OCI-M2 (cell line): Measurements from ENCODE around the gene NEIL3.
"Not testable (repeated sequence)": the region's sequence is repeated elsewhere in the genome, so short reads cannot be mapped to it uniquely, and the experiment has no call there.

ENCODE experiments used
- DNase-seq: peaks from one replicate; lab custom pipeline; 2025; ENCODE audit not compliant: unreplicated experiment; lab: John Stamatoyannopoulos, UW

The NEIL3 gene

DNA sequence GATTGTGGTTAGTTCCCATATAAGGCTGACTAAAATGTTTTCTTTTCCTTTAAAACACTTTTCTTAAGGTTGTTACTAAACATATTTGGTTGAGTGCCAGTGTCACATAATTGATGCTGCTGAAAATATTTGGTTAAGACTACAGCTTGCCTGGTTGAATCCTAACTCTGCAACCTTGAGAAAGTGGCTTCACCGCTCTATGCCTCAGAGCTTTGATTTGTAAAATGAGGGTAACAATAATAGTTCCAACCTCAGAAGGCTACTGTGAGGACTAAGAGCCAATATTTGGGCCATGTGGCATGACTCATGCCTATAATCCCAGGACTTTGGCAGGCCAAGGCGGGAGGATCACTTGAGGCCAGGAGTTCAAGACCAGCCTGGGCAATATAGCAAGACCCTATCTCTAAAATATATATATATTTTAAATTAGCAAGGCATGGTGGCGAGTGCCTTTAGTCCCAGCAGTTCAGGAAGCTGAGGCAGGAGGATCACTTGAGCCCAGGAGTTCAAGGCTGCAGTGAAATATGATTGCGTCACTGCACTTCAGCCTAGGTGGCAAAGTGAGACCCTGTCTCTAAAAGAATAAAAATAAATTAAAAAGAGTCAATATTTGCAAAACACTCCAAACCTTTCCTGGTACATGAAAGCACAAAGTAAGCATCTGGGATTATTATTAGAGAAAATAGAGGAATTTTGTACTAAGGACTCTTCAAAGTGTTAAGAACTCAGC lies 7.1 kb upstream of the NEIL3 start:
- DNase-seq = no peak

DNA sequence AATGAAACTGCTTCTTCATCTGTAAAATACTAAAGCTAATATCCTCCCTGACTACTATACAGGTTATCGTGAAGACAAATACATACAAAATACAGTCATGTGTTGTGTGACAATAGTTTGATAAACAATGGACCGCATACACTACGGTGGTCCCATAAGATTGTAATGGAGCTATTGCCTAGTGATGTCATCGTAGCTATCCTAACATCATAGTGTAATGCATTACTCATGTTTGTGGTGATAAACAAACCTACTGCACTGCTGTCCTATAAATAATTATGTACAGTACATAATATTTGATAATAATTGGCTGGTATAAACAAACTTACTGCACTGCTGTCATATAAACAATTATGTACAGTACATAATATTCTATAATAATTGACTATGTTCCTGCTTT lies 5.6 kb upstream of the NEIL3 start:
- DNase-seq = no peak

DNA sequence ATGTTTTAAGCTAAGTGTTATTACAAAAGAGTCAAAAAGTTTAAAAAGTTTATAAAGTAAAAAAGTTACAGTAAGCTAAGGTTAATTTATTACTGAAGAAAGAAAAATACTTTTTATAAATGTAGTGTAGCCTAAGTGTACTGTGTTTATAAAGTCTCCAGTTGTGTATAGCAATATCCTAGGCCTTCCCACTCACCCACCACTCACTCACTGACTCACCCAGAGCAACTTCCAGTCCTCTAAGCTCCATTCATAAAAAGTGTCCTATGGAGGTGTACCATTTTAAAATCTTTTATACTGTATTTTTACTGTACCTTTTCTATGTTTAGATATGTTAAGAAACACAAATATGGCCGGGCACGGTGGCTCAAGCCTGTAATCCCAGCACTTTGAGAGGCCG lies 4.8 kb upstream of the NEIL3 start:
- DNase-seq = not testable (repeated sequence)

- no peak for DNase-seq
Observed at GRCh38 chr4:177308125-177308524, 1.5 kb upstream of the NEIL3 start.

- DNase-seq = no peak
Observed at GRCh38 chr4:177308847-177309521, 690 bp upstream of the NEIL3 start.

DNA sequence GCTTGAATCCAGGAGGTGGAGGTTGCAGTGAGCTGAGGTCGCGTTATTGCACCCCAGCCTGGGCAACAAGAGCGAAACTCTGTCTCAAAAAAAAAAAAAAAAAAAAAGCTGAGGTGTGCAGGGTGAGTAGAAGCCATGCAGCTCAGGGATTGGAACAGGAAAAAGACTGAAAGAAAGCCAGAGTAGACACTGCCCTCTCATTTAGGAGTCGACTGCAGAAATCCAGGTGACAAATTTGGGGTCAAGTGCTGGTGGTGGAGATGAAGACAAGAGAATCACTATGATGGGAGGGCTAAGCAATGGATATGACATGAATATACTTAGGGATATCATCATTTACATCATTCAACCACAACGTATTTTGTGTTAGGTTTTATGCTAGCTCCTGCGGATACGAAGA lies 1.9 kb downstream of the NEIL3 start:
- DNase-seq = no peak

- no peak for DNase-seq
Observed at GRCh38 chr4:177313263-177313662, 3.6 kb downstream of the NEIL3 start.

DNA sequence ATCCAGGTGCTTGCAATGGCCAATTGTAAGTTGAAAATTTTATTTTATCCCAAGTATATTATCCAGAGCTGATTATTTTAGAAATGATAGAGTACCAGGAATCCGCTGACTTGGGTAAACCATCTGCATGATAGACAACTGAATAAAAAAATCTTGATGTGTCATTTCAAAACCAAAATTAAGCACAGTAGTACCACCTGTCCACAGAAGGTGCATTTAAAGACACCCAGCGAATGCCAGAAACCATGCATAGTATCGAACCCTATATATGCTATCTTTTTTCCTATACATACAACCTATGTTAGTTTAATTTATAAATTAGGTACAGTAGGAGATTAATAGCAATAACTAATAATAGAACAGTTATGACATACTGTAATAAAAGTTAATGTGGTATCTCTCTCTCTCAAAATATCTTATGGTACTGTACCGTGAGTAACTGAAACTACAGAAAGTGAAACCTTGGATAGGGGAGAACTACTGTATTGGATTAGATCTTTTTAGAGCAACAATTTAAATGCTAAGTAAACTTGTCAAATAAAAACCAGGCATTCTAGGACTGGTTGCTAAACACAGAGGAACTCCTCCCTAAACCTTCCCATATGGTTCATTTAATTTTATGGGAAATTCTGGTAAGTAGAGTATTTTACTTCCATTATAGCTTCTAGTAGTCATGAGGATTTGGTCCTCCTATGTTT lies 6.2 kb downstream of the NEIL3 start:
- DNase-seq = no peak

GRCh38 chr4:177320721-177321120 lies 11.0 kb downstream of the NEIL3 start:
- DNase-seq = no peak

- no peak for DNase-seq
Observed at GRCh38 chr4:177321647-177322046, 12.0 kb downstream of the NEIL3 start.

DNA sequence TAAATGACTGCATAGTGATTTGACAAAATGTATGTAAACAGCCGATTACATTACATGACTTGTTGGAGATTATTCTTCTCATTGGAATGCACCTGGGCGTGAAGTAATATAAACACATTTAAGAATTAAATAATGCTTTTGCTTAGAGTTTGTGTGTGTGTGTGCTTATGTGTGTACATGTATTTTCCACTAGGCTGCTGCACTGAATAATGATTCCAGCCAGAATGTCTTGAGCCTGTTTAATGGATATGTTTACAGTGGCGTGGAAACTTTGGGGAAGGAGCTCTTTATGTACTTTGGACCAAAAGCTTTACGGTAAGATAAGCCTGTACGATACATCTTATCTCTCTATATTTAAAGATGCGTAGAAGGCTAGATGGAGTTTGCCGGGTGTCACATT lies 12.6 kb downstream of the NEIL3 start:
- DNase-seq = no peak

GRCh38 chr4:177322881-177323280 lies 13.2 kb downstream of the NEIL3 start:
- DNase-seq = no peak

DNA sequence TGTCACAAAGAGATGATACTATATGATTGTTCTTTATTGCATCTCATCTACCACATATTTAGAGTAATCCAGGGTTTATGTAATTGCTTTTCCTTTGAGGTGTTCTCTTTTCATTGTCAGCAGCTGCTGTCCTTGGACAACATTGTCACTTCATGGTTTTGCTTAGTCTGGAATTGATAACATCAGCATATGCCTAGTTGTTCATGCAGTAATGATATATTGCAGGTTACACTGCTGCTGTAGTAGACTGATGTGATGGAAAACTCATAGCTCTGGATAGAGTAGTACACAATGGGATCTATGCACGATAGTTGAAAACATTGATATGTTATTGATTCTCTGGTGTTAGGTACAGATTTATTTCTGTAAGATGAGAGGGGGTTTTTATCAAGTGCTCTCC lies 13.7 kb downstream of the NEIL3 start:
- no peak for DNase-seq

- DNase-seq = no peak
Observed at GRCh38 chr4:177332119-177332518, 22.4 kb downstream of the NEIL3 start.

GRCh38 chr4:177339477-177340374 lies 30.1 kb downstream of the NEIL3 start:
- DNase-seq = no peak

DNA sequence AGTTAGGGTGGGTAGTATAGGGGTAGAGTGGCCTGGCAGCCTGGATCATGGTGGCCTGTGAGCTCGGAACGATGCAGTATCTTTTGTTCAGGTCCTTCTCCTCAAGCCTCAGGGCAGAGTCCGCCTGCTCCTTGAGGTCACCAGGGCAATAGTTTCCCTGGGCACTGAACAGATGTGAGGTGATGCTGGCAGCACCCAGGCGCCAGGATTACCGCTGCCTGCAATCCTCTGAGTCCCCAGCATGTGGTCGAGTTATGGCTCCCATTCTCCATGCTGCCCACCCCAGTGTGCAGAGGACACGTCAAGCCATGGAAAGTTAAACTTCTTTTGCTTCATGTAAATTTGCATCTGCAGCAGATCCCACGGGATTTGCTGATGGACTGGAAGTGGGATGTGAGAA lies 38.7 kb downstream of the NEIL3 start:
- DNase-seq = no peak

- DNase-seq = no peak
Observed at GRCh38 chr4:177349191-177349590, 39.5 kb downstream of the NEIL3 start.

- no peak for DNase-seq
Observed at GRCh38 chr4:177351622-177352244, 42.1 kb downstream of the NEIL3 start.

DNA sequence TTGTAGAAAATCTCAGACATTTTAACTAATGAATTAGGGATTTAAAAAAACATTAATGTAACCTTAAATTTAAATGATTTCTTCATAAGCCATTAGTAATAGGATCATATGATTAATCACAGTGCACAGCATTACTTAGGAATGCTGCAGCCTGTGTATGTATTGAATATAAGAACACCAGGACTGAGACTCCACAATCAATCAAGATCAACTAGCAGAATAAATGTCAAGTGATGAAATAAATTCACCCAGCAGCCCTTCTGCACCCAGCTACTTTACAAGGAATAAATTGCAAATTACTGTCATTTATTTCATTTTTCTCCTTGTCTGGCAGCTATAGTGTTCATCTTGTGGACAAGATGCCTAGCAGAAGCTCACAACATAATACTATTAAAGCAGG lies 46.5 kb downstream of the NEIL3 start:
- no peak for DNase-seq

DNA sequence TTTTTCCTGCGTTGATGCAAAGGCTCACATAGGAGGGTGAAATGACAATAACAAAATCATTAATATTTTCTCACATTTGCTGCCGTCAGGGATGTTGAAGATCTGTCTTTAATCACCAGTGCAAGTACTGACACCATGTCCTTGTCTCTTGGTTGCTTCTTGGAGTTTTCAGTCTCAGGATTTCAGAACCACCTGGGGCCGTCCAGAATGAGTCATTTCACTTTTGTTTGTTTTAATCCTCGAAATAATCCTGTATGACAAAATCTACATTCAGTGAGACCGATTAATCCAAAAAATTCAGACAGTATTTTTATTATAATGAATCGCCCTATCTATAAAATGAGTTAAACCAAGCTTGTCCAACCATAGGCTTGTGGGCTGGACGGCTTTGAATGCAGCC lies 47.2 kb downstream of the NEIL3 start:
- DNase-seq = no peak

DNA sequence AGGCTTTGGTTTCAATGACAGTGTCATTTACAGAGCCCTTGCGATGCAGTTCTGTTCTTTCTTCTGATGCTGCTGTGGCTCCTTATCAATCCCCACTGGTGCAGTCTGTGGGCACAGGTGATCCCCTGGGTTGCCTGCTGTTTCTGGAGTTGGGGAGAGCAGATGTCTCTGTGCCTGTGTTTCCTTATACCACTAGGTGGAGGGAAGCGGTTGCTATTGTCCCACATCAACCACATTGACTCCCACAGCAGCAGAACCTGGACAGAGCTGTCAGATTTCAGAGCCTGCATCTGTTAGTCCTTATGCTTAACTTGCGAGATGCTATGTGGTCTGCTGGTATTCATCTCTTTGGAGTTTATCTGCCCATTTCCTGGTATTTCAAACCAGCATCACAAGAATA lies 57.7 kb downstream of the NEIL3 start:
- DNase-seq = no peak
